Kidney (tissue), 14 donors: ENCODE results near the gene SOSTDC1. TPM values are rescaled to one million over a fixed set of nuclear protein-coding genes. Genes with fewer than 3 reads are reported as not detected.
"Not testable (repeated sequence)": the region's sequence is repeated elsewhere in the genome, so short reads cannot be mapped to it uniquely, and the experiment has no call there.

Experiments used
- DNase-seq, 5 donors: peaks; one replicate each; pipeline ENCODE4 v3.0.0-alpha.2; 2013 to 2020
- FAIRE-seq: peaks from 2 replicates; lab custom pipeline; 2012; peaks lifted over from hg19 to GRCh38; lab: Jason Lieb, UNC
- H3K27ac ChIP-seq, 2 donors: one replicate each; pipeline ENCODE4 v1.7.0; 2013; ENCODE audit warnings: low read depth in 2 of 2, low read length in 2 of 2, inconsistent platforms in 1 of 2
- H3K27me3 ChIP-seq: one replicate; pipeline ENCODE4 v1.7.1; 2013; ENCODE audit warnings: low read length, inconsistent platforms; ENCODE audit not compliant: control insufficient read depth, insufficient read depth
- H3K36me3 ChIP-seq, 3 donors: one replicate each; pipeline versions ENCODE4 v1.7.0 to v1.7.1; 2013; ENCODE audit warnings: low read length in 3 of 3, control low read depth in 1 of 3, inconsistent platforms in 1 of 3; ENCODE audit not compliant: insufficient read depth in 3 of 3, control insufficient read depth in 2 of 3
- H3K4me1 ChIP-seq, 3 donors: one replicate each; pipeline versions ENCODE4 v1.7.0 to v1.7.1; 2013; ENCODE audit warnings: low read length in 3 of 3, inconsistent platforms in 1 of 3, low read depth in 1 of 3; ENCODE audit not compliant: control insufficient read depth in 2 of 3, insufficient read depth in 2 of 3
- H3K4me3 ChIP-seq, 3 donors: one replicate each; pipeline versions ENCODE4 v1.7.0 to v1.8.1; 2013; ENCODE audit warnings: low read length in 3 of 3, control low read depth in 1 of 3, inconsistent platforms in 1 of 3
- H3K9ac ChIP-seq, 3 donors: one replicate each; pipeline versions ENCODE4 v1.7.0 to v1.7.1; 2013; ENCODE audit warnings: low read length in 3 of 3, control low read depth in 1 of 3, inconsistent platforms in 1 of 3
- H3K9me3 ChIP-seq, 3 donors: one replicate each; pipeline versions ENCODE4 v1.7.0 to v1.7.1; 2013; ENCODE audit warnings: low read length in 3 of 3, control low read depth in 1 of 3, inconsistent platforms in 1 of 3; ENCODE audit not compliant: control insufficient read depth in 2 of 3, insufficient read depth in 1 of 3
- intact Hi-C: fragments of 100-400 bp; cut with DNase I; formaldehyde crosslinking; loops from one replicate; pipeline ENCODE4 v1.11.1; 2022
- polyA plus RNA-seq: library from polyadenylated mRNA; stranded (reverse); fragments of 350-450 nt; fragmentation: Illumina TruSeq; extraction: RNeasy Lipid Tissue Mini Kit (QIAGEN cat#74804); gene quantifications from one replicate; pipeline ENCODE4 v1.2.3, GENCODE V29; 2014; ENCODE audit warnings: low read depth, low replicate concordance; ENCODE audit not compliant: insufficient read depth
- total RNA-seq: library from RNA; stranded (reverse); fragmentation: NEBNext Ultra II Directional; extraction: Animal tissue kit (Norgen Biotek cat#: 25700); gene quantifications from one replicate; pipeline ENCODE4 v1.2.1, GENCODE V29; 2021
- TF ChIP-seq, protein P1 (sequence below): IDR thresholded peaks from 3 replicates; pipeline ENCODE4 v1.5.1; 2012; ENCODE audit warnings: mild to moderate bottlenecking, moderate library complexity, borderline replicate concordance; ENCODE audit not compliant: insufficient read depth; ENCODE audit errors: extremely low read depth
- donor health status: control.
- donor health status: control.
- donor health status: control.
- donor health status: control.
- donor health status: control.
- donor health status: DM: yes; HTN: yes; CAD: no.
- donor health status: Normal renal cell carcinoma (clear cell type).

SOSTDC1 gene
- total and polyA plus RNA-seq, 2 donors from 2014 or later = 13.3 to 13.4 TPM

GRCh38 chr7:16512097-16512496 lies 46.6 kb upstream of the SOSTDC1 start:
- FAIRE-seq = no peak
- Histone ChIP-seq H3K9ac (no peak overlapping the region), H3K27me3 (no peaks in the 10 kb centered on the region), H3K4me3 (no peak overlapping the region), H3K36me3 (no peaks in the 10 kb centered on the region), H3K4me1 (no peaks in the 10 kb centered on the region), H3K27ac (no peak overlapping the region), H3K9me3 (no peaks in the 10 kb centered on the region)
- TF ChIP-seq, protein P1, sequence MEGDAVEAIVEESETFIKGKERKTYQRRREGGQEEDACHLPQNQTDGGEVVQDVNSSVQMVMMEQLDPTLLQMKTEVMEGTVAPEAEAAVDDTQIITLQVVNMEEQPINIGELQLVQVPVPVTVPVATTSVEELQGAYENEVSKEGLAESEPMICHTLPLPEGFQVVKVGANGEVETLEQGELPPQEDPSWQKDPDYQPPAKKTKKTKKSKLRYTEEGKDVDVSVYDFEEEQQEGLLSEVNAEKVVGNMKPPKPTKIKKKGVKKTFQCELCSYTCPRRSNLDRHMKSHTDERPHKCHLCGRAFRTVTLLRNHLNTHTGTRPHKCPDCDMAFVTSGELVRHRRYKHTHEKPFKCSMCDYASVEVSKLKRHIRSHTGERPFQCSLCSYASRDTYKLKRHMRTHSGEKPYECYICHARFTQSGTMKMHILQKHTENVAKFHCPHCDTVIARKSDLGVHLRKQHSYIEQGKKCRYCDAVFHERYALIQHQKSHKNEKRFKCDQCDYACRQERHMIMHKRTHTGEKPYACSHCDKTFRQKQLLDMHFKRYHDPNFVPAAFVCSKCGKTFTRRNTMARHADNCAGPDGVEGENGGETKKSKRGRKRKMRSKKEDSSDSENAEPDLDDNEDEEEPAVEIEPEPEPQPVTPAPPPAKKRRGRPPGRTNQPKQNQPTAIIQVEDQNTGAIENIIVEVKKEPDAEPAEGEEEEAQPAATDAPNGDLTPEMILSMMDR = no peak
- no peak for DNase-seq
- intact Hi-C loops = no loop called here

GRCh38 chr7:16511314-16511713 lies 45.8 kb upstream of the SOSTDC1 start:
- intact Hi-C loops = no loop called here
- Histone ChIP-seq H3K4me1 (no peaks in the 10 kb centered on the region), H3K27me3 (no peaks in the 10 kb centered on the region), H3K36me3 (no peaks in the 10 kb centered on the region), H3K9me3 (no peaks in the 10 kb centered on the region), H3K4me3 (no peak overlapping the region), H3K9ac (no peak overlapping the region), H3K27ac (no peak overlapping the region)
- TF ChIP-seq, protein P1 = no peak
- FAIRE-seq = no peak
- DNase-seq = no peak

- TF ChIP-seq, protein P1 = no peak
- H3K36me3 ChIP-seq = no peaks in the 10 kb centered on the region
- intact Hi-C loops = no loop called here
- no peaks in the 10 kb centered on the region for H3K27me3 ChIP-seq
- no peak overlapping the region for H3K27ac ChIP-seq
- FAIRE-seq (no peak), DNase-seq (no peak)
- H3K9ac ChIP-seq = no peak overlapping the region
- H3K9me3 ChIP-seq = no peaks in the 10 kb centered on the region
- no peaks in the 10 kb centered on the region for H3K4me1 ChIP-seq
- no peak overlapping the region for H3K4me3 ChIP-seq
These were observed 44.3 kb upstream of the SOSTDC1 start for GRCh38 chr7:16509829-16510228.

DNA sequence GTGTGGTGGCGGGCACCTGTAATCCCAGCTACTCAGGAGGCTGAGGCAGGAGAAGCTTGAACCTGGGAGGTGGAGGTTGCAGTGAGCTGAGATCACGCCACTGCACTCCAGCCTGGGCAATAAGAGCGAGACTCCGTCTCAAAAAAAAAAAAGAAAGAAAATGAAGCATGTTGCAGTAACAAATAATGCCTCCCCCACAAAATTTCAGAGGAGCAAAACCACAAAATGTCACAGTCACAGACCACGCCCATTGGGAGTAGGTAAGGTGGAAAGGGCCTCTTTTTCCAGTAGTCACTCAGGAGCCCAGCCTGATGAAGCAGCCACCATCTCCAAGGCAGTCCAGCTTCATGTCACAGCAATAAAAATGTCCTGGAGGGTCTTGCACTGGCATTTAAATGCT lies 40.9 kb upstream of the SOSTDC1 start:
- FAIRE-seq, H3K9me3 ChIP-seq, H3K27ac ChIP-seq, H3K36me3 ChIP-seq, DNase-seq, H3K4me3 ChIP-seq, intact Hi-C loops, H3K9ac ChIP-seq, H3K4me1 ChIP-seq, H3K27me3 ChIP-seq: not testable (repeated sequence)
